CD4-positive, alpha-beta T cell (primary cell): ENCODE data around the gene PAQR8. TPM values are rescaled to one million over a fixed set of nuclear protein-coding genes. Genes with fewer than 3 reads are reported as not detected.

Experiments used
- ATAC-seq: fragments of 200-7000 bp; cut with Tn5 transposase; one replicate; pipeline ENCODE4 v1.10.0; 2022; ENCODE audit warnings: mild to moderate bottlenecking; ENCODE audit not compliant: poor library complexity
- CTCF ChIA-PET: fragments of 350-600 bp; sonication (Branson Sonifier 250); formaldehyde crosslinking; loops from one replicate; lab custom pipeline; 2021; ENCODE audit warnings: antibody characterized with exemption, inconsistent platforms; lab: Charles Lee
- POLR2A ChIA-PET: fragments of 350-600 bp; sonication (Branson Sonifier 250); formaldehyde crosslinking; loops from one replicate; lab custom pipeline; 2021; ENCODE audit warnings: antibody characterized with exemption, inconsistent platforms; lab: Charles Lee
- DNase-seq, 14 experiments: peaks; one replicate each; pipeline ENCODE4 v3.0.0-alpha.2; 2013 to 2020; ENCODE audit warnings: mixed read lengths in 2 of 14
- H3K27ac ChIP-seq, 2 donors: one replicate each; pipeline versions ENCODE4 v1.5.1 to v1.7.0; 2013; ENCODE audit warnings: low read length in 2 of 2, low read depth in 1 of 2, mild to moderate bottlenecking in 1 of 2
- H3K27me3 ChIP-seq, 2 experiments: 1 replicate in 1 of 2; 2 replicates in 1 of 2; pipeline versions ENCODE4 v1.6.1 to v1.7.0; 2013; ENCODE audit warnings: low read length in 2 of 2, control low read depth in 1 of 2, mild to moderate bottlenecking in 1 of 2, moderate library complexity in 1 of 2; ENCODE audit not compliant: insufficient read depth in 2 of 2, control insufficient read depth in 1 of 2
- H3K36me3 ChIP-seq: one replicate; pipeline ENCODE4 v1.6.1; 2013; ENCODE audit warnings: low read length, control low read depth; ENCODE audit not compliant: insufficient read depth
- H3K4me1 ChIP-seq: one replicate; pipeline ENCODE4 v1.6.1; 2013; ENCODE audit warnings: low read length, control low read depth; ENCODE audit not compliant: insufficient read depth
- H3K4me3 ChIP-seq: one replicate; pipeline ENCODE4 v1.5.1; 2013; ENCODE audit warnings: mild to moderate bottlenecking, low read length, moderate library complexity
- H3K9me3 ChIP-seq, 2 experiments: 1 replicate in 1 of 2; 2 replicates in 1 of 2; pipeline versions ENCODE4 v1.6.1 to v1.7.0; 2013; ENCODE audit warnings: low read length in 2 of 2, mild to moderate bottlenecking in 2 of 2, control low read depth in 1 of 2, moderate library complexity in 1 of 2; ENCODE audit not compliant: control insufficient read depth in 1 of 2, insufficient read depth in 1 of 2
- H3K27ac Mint-ChIP-seq: one replicate; pipeline ENCODE4 v1.8.0; 2020; ENCODE audit warnings: mixed read lengths
- H3K27me3 Mint-ChIP-seq: one replicate; pipeline ENCODE4 v1.8.0; 2021; ENCODE audit warnings: mixed read lengths
- H3K36me3 Mint-ChIP-seq: one replicate; pipeline ENCODE4 v1.8.0; 2021; ENCODE audit warnings: low read depth, mixed read lengths
- H3K4me1 Mint-ChIP-seq: one replicate; pipeline ENCODE4 v1.8.0; 2021; ENCODE audit warnings: low read depth, mixed read lengths
- H3K4me3 Mint-ChIP-seq: one replicate; pipeline ENCODE4 v1.8.0; 2020; ENCODE audit warnings: mild to moderate bottlenecking, mixed read lengths
- H3K9me3 Mint-ChIP-seq: one replicate; pipeline ENCODE4 v1.8.0; 2020; ENCODE audit warnings: mixed read lengths
- CTCF ChIP-seq: fragments of 200-600 bp; IDR thresholded peaks from one replicate; pipeline ENCODE4 v1.8.0; 2022; ENCODE audit warnings: antibody characterized with exemption, mild to moderate bottlenecking
- intact Hi-C, 2 experiments: fragments of 100-400 bp; cut with DNase I in 1 of 2; cut with micrococcal nuclease in 1 of 2; formaldehyde crosslinking; loops; one replicate each; pipeline versions ENCODE4 v1.15.1 to v1.9.0; 2023 to 2025; cut with DNase I, micrococcal nuclease
- total RNA-seq, 174 experiments: library from RNA in 2 of 174; stranded (reverse) in 2 of 174; gene quantifications; one replicate each; pipeline ENCODE4 v1.2.3 and lab custom pipeline; 2021 to 2026

Gene PAQR8
- total RNA-seq, 2 experiments from 2014 or later = 1.8 to 1.9 TPM

GRCh38 chr6:52317211-52317610, 44.7 kb upstream of the PAQR8 start:
- Histone ChIP-seq H3K27me3 (no peaks in the 10 kb centered on the region), H3K27ac (no peak overlapping the region), H3K9me3 (no peaks in the 10 kb centered on the region), H3K4me1 (peaks cover 2% of the 10 kb centered on the region), H3K36me3 (no peaks in the 10 kb centered on the region), H3K4me3 (no peak overlapping the region)
- H3K27me3 Mint-ChIP-seq = no peaks in the 10 kb centered on the region
- no peaks in the 10 kb centered on the region for H3K36me3 Mint-ChIP-seq
- H3K27ac Mint-ChIP-seq = no peak overlapping the region
- no peak overlapping the region for H3K4me3 Mint-ChIP-seq
- intact Hi-C loops = no loop called here
- ATAC-seq (no peak), DNase-seq (no peak)
- ChIA-PET CTCF (interaction anchor here (1.0 kb wide), 1 partner anchor 31 kb away, joined by 3 read pairs; no protein-coding TSS in a partner anchor), POLR2A (no interaction called here)
- H3K9me3 Mint-ChIP-seq = no peaks in the 10 kb centered on the region
- no peak for TF ChIP-seq CTCF
- H3K4me1 Mint-ChIP-seq = peaks cover 27% of the 10 kb centered on the region

- Mint-ChIP-seq H3K4me1 (peaks cover 19% of the 10 kb centered on the region), H3K4me3 (no peak overlapping the region), H3K27ac (no peak overlapping the region), H3K9me3 (no peaks in the 10 kb centered on the region), H3K27me3 (no peaks in the 10 kb centered on the region), H3K36me3 (no peaks in the 10 kb centered on the region)
- intact Hi-C loops = no loop called here
- no peak for DNase-seq
- no peak for ATAC-seq
- H3K36me3 ChIP-seq = no peaks in the 10 kb centered on the region
- CTCF ChIA-PET = no interaction called here
- H3K27me3 ChIP-seq = no peaks in the 10 kb centered on the region
- H3K4me3 ChIP-seq = no peak overlapping the region
- H3K9me3 ChIP-seq = no peaks in the 10 kb centered on the region
- TF ChIP-seq CTCF = no peak
- H3K27ac ChIP-seq = no peak overlapping the region
- POLR2A ChIA-PET = no interaction called here
- H3K4me1 ChIP-seq = no peaks in the 10 kb centered on the region
These were observed 43.9 kb upstream of the PAQR8 start for GRCh38 chr6:52317841-52318581.

- no peaks in the 10 kb centered on the region for H3K27me3 Mint-ChIP-seq
- H3K9me3 Mint-ChIP-seq = no peaks in the 10 kb centered on the region
- Histone ChIP-seq H3K27ac (no peak overlapping the region), H3K4me1 (no peaks in the 10 kb centered on the region), H3K9me3 (no peaks in the 10 kb centered on the region), H3K4me3 (no peak overlapping the region), H3K36me3 (no peaks in the 10 kb centered on the region), H3K27me3 (no peaks in the 10 kb centered on the region)
- TF ChIP-seq CTCF = no peak
- no peak for ATAC-seq
- no peak overlapping the region for H3K27ac Mint-ChIP-seq
- intact Hi-C loops = no loop called here
- DNase-seq = no peak
- ChIA-PET POLR2A (no interaction called here), CTCF (no interaction called here)
- H3K36me3 Mint-ChIP-seq = no peaks in the 10 kb centered on the region
- H3K4me3 Mint-ChIP-seq = no peak overlapping the region
- peaks cover 16% of the 10 kb centered on the region for H3K4me1 Mint-ChIP-seq
These were observed 37.8 kb upstream of the PAQR8 start for GRCh38 chr6:52324189-52324588.
